Measurements from ENCODE around the gene HOXB3.

HOXB3 gene

DNA sequence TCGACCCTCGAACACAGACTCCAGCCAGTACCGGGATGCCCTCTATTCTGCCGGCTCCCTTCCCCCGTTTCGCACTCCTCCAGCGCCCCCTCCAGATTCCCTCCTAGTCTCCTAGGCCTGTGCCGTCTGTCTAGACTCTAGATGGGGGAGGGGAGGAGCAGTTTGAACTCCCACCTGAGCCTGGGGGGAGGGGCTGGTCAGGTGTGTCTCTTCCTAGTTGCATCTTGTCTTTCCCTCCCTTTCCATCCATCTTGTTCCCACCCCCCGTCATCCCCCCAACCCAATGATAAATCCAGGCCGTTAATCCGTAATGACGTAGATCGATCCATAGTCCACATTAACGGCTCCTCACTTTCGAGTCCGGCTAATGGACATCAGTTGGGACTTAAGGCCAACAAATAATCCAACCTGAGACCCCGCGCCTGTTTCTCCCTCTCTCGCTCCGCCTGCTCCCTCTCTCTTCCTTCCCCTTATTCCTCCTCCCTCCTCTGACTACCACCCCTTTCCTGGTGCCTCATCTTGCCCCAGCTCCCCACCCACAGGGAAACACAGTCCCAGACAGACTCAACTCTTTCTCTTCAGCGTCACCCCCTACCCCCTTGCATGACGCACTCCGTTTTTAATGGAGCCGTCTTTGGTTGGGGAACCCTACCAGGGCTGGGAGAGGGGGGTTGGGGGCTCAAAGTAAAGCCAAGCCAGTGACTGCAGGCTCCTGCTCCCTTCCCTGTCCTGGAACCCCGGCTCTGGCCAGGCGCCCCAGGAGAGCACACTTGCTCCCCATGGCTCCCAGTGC, 6.9 kb upstream of the HOXB3 start:
- DNase-seq: no peak

DNA sequence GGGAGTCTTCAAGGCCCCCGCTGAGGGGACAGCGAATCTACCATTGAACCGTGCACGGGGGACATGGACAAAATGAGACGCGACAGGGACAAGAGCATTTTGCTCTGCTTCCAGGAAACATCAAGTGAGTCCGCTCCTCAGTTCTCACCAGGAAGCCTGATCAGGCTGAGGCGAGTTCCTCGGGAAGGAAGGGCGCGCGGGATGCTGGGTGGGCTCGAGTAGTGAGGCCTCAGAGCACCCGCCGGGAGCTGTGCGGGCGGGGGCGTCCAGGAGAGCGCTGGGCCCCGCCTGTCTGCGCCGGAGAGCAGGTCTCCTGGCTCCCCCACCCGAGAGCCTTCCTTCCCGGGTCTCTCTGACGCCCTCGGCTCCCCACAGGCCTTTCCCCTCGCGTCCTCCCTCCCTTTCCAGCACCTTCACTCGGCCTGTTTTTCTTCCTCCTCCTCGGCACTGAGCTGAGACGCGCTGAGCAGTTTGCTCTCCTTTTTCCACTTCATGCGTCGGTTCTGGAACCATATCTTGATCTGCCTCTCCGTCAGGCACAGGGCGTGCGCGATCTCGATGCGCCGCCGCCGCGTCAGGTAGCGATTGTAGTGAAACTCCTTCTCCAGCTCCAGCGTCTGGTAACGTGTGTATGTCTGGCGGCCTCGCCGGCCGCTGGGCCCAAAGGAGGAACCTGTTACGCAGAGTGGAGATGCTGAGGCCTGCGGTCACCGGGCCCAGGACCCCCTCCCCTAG, 6.1 kb upstream of the HOXB3 start:
- peak; percentile 55 for DNase-seq

DNA sequence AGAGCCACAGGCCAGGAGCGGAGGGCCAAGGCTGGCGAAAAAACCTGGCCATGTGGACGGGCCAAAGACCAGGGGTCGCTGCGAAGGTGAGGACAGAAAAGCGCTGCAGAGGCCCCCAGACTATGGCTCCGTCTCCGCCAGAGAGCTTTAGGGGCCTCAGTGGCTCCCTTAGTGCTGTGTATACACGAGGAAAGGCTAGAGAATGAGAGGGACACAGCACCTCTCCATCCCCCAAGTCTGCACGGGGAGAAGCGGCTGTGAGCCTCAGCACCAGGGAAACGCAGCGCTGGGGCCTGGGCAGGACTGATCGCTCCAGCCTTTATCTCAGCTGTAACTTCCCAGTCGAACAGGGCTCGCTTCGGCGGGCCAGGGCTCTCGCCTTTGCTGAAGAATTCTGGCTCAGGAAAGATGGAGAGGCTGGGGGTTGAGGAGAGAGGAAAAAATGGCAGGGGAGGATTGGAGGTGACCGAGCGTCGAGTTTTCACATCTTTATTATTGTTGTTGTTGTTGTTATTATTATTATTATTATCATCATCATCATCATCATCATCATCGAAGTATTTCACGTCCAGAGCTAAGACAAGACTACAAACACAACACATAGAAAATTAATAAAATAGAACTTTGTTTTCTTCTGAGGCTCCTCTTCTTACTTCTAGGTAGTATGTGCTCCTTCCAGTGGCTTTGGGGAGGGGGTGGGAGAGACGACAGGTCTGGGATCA, 5.4 kb upstream of the HOXB3 start:
- DNase-seq: no peak

DNA sequence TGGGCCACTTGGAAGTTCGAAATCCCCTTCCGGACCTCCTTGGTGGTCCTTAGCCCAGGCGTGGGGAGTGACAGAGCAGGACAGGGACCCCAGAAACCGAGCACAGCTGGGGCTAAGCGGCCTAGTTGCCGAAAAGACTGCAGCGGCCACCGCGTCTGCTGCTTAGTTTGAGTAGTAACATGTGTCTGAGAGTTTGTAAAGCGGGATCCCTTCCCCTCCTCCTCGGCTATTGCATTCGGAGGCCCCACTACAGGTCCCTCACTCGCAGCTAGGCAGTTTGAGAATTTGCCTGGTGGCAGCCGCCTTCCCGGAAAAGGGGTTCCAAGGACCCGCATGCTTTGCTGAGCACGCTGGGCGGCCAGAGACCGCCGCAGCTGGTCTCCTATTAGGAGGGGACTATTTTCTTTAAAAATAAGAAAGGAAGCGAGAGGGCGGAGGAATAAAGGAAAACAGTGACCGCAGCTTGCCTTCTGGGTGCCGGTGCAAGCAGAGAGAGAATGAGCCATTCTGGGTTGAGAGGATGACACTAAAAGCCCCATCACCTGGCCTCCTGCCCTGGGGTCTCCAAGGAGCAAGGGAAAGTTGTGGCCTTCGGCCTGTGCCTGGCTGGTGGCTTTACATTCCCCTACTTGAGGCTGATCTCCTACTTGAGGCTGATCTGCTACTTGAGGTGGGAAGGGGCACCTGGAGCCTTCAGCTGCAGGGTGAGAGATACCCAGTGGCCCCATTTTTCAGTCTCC, 4.7 kb upstream of the HOXB3 start:
- no peak for DNase-seq

DNA sequence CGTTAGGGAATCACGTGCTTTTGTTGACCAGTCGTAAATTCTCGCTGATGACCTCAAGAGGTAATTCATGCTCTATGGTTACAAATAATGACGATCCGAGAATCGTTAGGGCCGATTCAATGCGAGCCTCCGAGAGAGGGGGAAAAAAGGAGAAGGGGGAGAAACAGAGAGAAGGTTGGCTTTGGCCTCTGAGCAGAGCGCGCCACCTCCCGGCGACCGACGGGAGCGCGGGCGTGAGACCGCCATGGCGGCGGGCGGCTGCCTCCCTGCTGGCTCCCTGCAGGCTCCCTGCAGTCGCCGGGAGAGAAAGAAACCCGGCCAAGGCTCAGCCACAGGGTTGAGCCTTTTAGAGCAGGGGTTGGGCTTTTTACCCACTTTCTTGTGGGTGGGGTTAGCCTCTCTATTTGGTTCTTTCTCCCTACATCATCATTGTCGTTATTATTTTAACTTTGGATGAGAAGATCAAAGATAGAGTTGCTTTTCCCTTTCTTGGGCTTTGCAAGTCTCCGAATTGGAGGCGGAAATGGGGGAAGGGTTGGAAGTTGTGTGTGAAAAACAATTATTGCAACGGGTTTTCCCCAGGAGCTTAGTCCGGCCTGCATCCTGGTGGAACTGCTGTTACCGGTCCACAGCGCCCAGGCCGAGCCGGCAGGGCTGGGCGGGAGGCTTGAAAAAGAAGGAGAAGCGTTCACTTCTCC, 3.9 kb upstream of the HOXB3 start:
- peak; percentile 85 for DNase-seq

DNA sequence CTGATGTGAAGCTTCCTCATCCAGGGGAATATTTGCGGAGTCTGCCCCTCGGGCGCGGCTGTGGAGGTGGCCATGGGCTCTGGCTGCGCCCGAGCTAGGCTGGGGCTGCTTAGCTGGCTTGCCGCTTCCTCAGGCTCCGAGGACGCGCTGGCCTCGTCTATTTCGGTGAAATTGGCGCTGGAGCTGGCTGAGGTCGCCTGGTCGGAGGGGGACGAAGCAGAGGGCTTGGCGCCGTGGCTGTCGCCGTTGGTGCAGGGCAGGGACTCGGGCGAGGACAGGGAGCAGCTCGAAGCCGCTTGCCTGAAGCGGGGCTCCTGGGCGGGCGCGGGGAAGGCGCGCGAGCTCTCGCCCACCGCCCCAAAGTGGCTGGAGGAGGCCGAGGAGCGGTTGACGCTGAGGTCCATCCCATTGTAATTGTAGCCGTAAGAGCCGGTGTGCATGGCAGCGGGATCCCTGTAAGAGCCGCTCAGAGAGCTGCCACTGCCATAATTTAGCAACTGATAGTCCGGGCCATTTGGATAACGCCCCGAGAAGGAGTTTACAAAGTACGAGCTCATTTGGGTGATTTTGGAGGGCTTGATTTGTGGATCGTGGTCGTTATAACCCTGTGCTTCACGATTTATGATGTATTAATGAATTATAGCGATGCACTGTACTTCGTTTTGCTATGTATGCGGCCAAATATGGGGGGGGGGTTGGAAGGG, 3.2 kb upstream of the HOXB3 start, which contains the start of gene HOXB5:
TSS of gene HOXB5 (minus strand) at position 654 of the 704 bp plus-strand sequence. CDS start at position 557, 97 bp downstream.
- DNase-seq: no peak

DNA sequence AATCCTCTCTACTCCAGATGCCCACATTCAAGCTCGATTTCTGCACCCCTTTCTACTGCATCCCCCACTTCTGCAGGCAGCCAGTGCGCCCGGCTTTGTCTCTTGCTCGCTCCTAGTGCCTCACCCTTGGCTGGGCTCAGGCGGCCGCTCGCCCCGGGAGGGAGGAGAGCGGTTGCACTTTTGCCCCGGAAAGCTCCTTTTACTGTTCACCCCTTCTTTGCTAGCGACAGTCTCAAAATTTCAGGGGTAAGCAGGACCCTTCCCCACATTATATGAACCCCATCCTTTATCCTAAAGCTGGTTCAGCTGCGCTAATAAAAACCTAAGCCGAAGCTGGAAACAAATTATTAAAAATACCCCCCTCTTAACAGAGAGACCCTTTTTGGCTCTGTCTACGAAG, 2.5 kb upstream of the HOXB3 start:
- no peak for DNase-seq

DNA sequence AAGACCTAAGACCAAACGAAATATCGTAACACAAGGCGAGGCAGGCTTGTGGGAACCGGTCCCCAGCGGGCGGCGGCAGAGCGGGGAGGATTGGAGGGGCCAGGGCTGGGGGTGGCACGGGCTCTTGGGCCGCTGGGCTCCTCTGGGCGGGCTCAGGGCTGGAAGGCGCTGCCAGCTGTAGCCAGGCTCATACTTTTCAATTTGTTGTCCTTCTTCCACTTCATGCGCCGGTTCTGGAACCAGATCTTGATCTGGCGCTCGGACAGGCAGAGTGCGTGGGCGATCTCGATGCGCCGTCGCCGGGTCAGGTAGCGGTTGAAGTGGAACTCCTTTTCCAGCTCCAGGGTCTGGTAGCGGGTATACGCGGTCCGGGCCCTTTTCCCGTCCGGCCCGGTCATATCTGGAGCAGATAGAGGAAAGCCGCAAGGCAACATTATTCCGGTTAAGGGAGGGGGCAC, 2.0 kb upstream of the HOXB3 start:
- no peak for DNase-seq

DNA sequence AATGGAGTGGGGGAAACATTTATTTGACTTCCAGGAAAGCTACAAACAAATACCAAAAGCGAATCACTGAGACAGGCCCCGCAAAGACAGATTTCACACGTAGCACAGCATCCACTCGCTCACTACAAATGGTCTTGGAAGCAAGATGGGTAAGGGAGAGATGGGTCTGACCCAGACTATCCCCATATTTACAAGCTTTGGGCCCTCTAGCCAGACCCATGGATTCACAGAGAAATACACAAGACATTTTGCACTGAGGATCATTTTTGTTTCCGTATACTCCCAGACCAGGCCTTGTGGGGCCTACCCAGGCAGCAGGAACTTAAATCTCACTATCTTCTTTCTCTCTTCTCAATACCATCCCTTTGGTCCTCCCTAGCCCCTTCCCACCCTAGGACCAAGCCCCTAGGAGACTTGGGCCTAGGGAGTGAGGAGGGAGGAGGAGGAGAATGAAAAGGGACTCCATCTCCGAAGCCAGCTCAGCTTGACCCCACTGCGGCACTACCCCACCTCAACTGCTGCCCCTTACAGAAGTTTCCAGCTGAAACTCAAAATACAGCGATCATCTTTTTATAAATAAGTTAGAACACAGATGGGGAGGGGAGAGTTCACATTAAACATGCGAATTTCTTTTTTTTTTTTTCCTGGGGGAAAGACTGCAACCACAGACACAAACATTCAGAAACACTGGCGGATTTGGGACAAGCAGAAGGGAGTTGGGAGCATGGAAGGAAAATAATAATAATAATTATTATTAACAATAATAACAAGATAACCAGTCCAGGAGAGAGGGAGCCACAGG, 1.4 kb upstream of the HOXB3 start:
- no peak for DNase-seq

DNA sequence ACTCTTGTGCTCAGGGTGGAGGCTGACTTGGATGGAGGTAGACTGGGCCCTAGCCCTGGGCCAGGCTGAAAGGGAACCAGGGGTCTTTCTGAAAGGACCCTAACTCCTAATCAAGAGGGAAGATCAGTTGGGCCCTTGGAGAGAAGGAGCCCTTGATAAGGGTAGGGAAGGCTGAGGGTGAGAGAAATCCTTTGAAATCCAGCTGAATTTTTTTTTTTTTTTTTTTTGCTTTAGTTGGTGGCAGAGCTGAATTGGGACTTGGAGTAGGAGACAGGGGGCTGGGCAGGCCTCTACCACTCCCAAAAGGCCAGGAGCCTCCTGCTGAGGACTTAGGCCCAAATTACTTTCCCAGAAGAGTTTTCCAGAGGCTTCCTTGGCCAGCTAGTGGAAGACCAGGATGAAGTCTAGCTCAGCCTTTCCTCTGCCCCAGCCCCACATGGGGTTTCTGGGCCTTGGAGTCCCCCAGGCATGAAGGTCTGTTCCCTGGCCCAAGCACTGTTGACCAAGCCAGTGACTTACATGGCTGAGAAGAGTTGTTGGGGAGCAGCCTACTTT, 643 bp upstream of the HOXB3 start:
- DNase-seq: no peak

DNA sequence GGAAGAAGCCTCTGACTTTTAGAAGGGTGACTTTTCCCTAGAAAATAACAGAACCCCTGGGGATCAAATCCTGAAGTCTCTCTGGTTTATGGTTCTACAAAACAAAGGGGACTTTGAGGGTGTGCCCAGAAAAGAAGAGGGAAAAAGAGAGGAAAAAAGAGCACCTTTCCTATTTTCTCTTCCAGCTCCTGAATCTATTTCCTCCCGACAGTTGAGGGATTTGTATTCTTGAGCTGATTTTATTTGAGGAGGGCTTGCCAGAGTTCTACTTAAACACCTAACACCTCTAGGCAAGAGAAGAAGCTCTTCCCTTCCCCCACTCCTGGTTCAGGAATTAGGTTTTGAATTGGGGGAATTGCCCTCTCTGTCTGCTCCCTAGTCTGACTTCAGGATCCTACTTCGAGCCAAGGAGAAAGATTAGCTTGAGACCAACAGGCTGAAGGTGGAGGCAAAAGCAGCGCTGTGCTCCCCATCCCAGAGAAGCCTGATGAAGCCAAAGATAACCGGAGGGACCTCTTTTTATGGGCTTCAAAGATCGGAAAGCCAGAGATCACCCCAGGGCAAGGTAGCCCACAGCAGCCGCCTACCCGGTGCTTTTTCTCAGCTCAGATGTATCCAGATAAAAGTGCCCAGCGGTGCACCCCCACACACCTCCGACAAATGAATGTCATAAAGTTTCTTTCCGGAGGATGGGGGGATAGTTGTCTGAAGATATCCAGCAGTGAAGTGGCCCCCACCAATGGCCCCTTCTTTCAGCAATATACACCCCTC, 796 bp downstream of the HOXB3 start:
- no peak for DNase-seq

DNA sequence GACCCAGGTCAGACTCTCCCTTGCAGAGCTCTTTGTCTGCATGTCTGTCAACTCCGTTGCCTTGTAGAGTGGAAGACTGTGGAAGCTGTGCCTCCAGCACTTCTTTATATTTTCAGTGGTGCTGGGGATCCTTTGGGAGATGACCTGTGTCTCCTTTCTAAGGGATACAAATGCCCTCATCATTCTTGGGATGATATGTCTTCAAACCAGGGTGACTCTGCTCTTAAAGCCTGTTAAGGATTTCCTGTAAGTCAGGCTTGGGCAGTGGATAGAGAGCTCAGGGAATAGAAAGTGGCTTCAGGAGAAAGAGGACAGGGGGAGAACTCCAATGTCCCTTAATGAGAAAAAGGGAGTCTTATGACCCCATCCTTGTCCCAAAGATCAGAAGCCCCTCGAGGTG, 1.5 kb downstream of the HOXB3 start:
- no peak for DNase-seq

DNA sequence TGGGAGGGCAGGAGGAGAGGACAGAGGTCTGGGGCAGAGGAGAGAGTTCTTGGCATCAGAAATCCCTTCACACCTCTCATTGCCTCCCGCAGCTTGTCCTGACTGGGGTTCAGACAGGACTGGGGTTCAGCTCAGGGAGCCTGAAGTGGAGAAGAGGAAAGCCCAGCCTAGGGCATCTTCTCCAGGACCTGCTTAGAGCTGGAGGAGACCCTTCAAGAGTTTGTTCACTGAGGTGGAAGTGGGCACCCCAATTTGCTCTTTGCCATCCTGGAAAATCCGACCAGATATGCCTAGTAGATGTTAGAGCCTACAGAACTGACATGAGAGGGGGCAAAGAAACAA, 2.0 kb downstream of the HOXB3 start:
- no peak for DNase-seq

DNA sequence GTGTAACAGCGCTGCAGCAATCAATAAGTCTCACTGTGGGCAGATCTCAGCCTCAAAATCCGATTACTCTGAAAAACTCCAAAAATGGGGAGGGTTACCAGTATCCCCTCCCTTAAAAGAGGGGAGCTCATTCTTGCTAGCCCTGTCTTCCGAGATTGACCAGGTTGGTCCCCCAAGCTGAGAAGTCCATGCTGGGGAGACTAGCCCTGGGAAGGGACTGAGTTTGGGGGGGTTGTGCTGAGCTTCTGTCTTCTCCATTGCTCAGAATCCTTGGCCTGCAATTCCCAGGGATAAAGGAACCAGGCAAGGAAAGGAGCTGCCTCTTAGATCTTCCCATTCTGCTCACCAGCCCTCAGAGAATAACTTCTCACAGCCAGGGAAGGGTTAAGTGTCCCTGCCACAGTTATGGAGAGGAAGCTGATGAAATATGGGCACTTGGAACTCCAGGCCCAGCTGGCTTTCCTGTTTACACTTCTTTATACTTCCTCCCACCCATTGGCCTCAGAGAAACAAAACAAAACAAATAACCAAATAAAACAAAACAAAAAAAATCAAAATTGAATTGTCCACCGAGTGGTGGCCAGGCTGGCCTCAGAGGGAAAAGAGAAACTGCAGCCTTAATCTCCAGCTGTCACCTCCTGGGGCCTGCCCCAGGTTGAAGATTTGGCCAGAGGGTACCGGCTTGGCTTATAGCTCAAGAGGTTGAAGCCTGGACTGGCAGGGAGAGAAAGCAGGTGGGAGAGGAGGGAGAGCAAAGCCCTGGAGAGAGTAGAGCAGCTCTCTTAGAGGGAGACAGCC, 2.6 kb downstream of the HOXB3 start:
- no peak for DNase-seq

DNA sequence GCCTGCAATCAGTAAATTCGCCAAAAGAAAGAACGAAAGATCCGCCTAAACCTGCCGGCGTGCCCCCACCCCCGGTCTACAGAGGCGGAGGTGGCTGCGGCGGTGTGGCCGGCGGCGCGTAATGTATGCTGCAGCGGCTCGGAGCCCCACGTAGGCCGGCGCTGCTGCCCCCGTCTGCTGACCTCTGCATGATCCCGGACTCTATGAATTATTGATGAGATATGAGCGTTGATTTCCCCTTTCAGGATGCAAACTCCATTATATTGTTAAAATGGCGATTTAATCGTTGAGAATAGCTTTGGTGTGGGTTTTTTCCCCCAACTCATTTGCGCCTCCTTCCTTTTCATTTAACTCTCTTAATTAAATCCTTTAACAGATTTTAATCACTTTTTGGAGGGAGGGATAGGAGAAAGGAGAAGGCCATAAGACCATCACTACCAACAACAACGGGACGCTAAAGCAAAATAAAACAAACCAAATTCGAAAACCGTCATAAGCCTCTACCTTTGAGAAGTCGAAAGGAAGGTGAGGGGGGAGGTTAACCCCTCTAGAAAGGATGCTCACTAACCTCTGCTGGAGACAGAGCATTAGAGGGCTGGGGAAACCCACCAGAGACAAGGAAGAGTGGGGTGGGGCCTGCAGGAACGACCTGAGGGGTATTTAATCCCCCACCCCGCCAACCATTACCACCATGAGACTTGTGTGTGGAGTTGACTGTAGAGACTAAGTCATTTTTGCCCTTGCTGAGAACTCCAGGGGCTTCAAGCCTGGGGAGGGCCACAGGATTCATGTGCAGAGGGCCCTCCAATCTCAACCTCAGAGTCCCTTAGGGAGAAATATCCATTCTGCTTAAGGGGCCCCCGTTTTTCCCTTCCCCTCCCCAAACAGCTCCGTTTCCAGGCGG, 3.4 kb downstream of the HOXB3 start:
- peak; percentile 40 for DNase-seq

DNA sequence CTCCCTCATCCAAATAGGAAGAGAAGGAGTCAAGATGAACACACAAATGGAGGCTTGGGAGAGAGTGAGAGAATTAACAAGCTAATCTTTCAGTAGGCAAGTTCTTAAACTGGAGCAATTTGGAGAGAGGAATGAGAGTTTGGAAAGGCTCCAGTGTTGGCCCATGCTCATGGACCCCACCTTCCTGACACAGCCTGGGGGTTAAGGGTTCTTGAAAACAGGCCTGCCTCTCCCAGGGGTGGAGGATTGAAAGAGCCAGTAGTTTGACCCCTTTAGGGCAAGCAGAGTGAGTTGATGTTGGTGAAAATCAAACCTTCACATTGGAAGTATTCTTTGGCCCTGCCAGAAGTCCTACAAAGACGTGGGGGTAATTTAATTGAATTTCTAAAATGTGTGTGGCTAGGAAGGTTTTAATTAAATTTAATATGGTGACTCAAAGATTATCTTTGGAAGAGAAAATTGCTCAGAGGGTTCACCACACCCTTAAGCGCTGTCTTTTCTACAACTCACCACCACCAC, 5.8 kb downstream of the HOXB3 start:
- DNase-seq: no peak

DNA sequence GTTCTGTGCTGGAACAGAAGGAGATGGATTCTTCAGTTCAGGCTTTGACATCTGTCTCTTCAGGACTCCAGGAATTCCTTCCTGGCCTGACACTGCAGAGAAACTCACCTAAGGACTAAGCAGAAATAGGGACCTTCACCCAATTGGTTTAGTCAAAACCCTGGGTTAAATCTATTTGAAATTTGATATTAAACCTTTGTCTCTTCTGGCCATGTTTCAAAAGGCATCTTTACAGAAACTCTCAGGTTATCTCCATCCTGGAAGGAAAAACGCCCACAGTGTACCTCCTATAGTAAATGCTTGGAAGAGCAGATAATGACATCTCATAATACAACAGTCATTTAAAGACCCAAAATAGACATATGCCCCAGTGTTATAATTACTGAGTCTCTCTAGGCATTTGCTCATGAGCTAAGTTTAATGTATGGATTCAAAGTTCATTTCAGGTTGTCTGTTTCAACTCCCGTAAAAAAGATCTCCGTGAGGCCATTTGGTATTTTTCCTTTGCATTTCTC, 6.3 kb downstream of the HOXB3 start:
- DNase-seq: no peak
